DOHH2 (cell line): ENCODE results near the gene INSYN2B.
A peak's percentile ranks its signal among the peaks of the same experiment; 100 is the strongest.

Source experiments
- H3F3A ChIP-seq: fragments of 200-600 bp; sonication (generic), shearing (Covaris generic); 2 replicates; pipeline ENCODE4 v1.6.0; 2016; ENCODE audit warnings: antibody characterized with exemption, mild to moderate bottlenecking; ENCODE audit not compliant: control insufficient read depth, insufficient read depth
- H3K27ac ChIP-seq: fragments of 200-600 bp; sonication (generic); 2 replicates; pipeline ENCODE4 v1.5.1; 2014; ENCODE audit warnings: low read depth, mild to moderate bottlenecking, low read length, moderate library complexity
- H3K27me3 ChIP-seq: fragments of 200-600 bp; sonication (generic); 2 replicates; pipeline ENCODE4 v1.6.1; 2014; ENCODE audit warnings: mild to moderate bottlenecking, low read length, mixed read lengths; ENCODE audit not compliant: control insufficient read depth
- H3K36me3 ChIP-seq: fragments of 200-600 bp; sonication (generic); 2 replicates; pipeline ENCODE4 v1.6.1; 2014; ENCODE audit warnings: mild to moderate bottlenecking, low read length, moderate library complexity, mixed read lengths; ENCODE audit not compliant: control insufficient read depth
- H3K4me1 ChIP-seq: fragments of 200-600 bp; sonication (generic); 2 replicates; pipeline ENCODE4 v1.6.1; 2014; ENCODE audit warnings: mild to moderate bottlenecking, low read length, mixed read lengths; ENCODE audit not compliant: control insufficient read depth
- H3K4me2 ChIP-seq: fragments of 200-600 bp; sonication (generic); 2 replicates; pipeline ENCODE4 v1.6.0; 2014; ENCODE audit warnings: mild to moderate bottlenecking, low read length, moderate library complexity
- H3K4me3 ChIP-seq: fragments of 200-600 bp; sonication (generic); 2 replicates; pipeline ENCODE4 v1.5.1; 2014; ENCODE audit warnings: mild to moderate bottlenecking, low read length, mixed read lengths
- H3K79me2 ChIP-seq: fragments of 200-600 bp; sonication (generic); 2 replicates; pipeline ENCODE4 v1.6.1; 2014; ENCODE audit warnings: mild to moderate bottlenecking, low read length, mixed read lengths; ENCODE audit not compliant: control insufficient read depth
- H3K9me2 ChIP-seq: fragments of 200-600 bp; sonication (generic); replicated peaks from 2 replicates; pipeline ENCODE4 v1.6.1; 2014; ENCODE audit warnings: mild to moderate bottlenecking, low read length, mixed read lengths; ENCODE audit not compliant: control insufficient read depth
- H3K9me3 ChIP-seq: fragments of 200-600 bp; sonication (generic); 2 replicates; pipeline ENCODE4 v1.6.1; 2014; ENCODE audit warnings: antibody characterized with exemption, low read length, mixed read lengths; ENCODE audit not compliant: control insufficient read depth, insufficient read depth
- H4K20me1 ChIP-seq: fragments of 200-600 bp; sonication (generic); 2 replicates; pipeline ENCODE4 v1.6.0; 2014; ENCODE audit warnings: low read depth, mild to moderate bottlenecking, antibody characterized with exemption, low read length, moderate library complexity; ENCODE audit not compliant: control insufficient read depth, insufficient read depth
- CTCF ChIP-seq: fragments of 200-600 bp; sonication (generic); IDR thresholded peaks from one replicate; pipeline ENCODE4 v1.5.1; 2014; ENCODE audit warnings: antibody characterized with exemption, mild to moderate bottlenecking, low read depth, low read length; ENCODE audit not compliant: poor library complexity, severe bottlenecking
- EZH2phosphoT487 ChIP-seq: fragments of 200-600 bp; sonication (generic); IDR thresholded peaks from 2 replicates; pipeline ENCODE4 v1.6.1; 2017; ENCODE audit warnings: borderline replicate concordance, mild to moderate bottlenecking, antibody characterized with exemption, low read length, moderate library complexity, mixed read lengths

INSYN2B gene

DNA sequence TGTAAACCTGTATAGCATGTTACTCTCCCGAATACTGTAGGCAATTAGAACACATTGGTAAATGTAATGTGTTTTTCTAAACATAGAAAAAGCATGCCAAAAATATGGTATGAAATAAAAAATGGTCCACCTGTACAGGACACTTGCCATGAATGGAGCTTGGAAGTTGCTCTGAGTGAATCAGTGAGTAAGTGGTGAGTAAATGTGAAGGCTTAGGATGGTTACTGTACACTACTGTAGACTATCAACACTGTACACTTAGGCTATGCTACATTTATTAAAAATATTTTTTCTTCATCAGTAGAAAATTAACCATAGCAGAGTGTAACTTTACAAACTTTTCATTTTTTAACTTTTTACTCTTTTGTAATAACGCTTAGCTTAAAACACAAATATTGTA, 41.9 kb downstream of the INSYN2B start:
- Histone ChIP-seq H3K4me1 (peaks cover 19% of the 10 kb centered on the region), H3K9me2 (no peaks in the 10 kb centered on the region), H4K20me1 (no peaks in the 10 kb centered on the region), H3K4me2 (no peak overlapping the region), H3F3A (no peaks in the 10 kb centered on the region), H3K9me3 (no peaks in the 10 kb centered on the region), H3K36me3 (peaks cover 4% of the 10 kb centered on the region; the same call in 1 of the 2 replicates), H3K4me3 (no peak overlapping the region), H3K27me3 (no peaks in the 10 kb centered on the region), H3K79me2 (no peaks in the 10 kb centered on the region), H3K27ac (no peak overlapping the region)
- TF ChIP-seq EZH2phosphoT487 (no peak), CTCF (no peak)

DNA sequence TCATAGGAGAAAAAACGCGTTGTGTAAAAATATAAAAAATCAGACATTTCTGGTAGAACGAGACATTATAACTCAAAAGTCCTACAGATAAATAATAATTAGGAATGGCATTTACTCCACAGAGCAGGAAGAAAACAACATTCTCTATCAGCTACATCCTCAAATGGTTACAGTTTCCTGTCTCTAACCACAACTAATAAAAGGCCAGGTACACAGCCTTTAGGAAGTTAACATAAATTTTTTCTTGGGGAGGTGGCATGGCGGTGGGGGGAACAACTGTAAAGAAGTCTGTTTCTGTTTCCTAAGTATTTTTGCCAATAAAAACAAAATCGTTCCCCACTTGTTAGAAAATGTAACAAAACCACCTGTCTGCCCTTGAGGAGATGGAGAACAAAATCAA, 44.5 kb downstream of the INSYN2B start:
- Histone ChIP-seq H3K36me3 (peaks cover 4% of the 10 kb centered on the region), H3F3A (no peaks in the 10 kb centered on the region), H3K4me2 (peak overlapping the region; percentile 10; the same call in 1 of the 2 replicates), H3K9me3 (no peaks in the 10 kb centered on the region), H3K9me2 (no peaks in the 10 kb centered on the region), H3K4me1 (peaks cover 19% of the 10 kb centered on the region), H4K20me1 (no peaks in the 10 kb centered on the region), H3K4me3 (no peak overlapping the region), H3K27ac (no peak overlapping the region), H3K27me3 (no peaks in the 10 kb centered on the region), H3K79me2 (no peaks in the 10 kb centered on the region)
- TF ChIP-seq EZH2phosphoT487 (no peak), CTCF (no peak)

GRCh38 chr5:169934990-169935389, 45.3 kb downstream of the INSYN2B start:
- no peak overlapping the region for H3K4me2 ChIP-seq
- TF ChIP-seq EZH2phosphoT487 (no peak), CTCF (no peak)
- H3K27ac ChIP-seq, result no peak overlapping the region

DNA sequence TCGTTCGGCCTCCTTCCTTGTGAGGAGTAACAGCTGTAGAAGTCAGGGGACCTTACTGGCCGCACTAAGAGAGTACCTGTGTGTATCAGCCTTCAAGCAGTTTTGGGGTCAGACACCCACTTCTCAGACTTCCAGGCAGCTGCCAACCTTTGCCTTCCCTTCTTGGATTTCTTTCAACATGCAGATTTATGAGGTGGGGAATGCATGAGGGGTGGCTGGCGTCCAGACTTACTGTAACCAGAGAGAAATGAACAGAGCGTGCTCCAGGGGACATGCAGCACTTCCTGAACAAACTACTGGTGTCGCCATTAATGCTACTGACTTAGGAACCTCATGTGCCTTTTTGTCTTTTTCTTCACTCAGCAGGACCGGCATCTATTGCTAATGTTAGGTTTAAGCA, 46.7 kb downstream of the INSYN2B start:
- H3K27ac ChIP-seq, result no peak overlapping the region
- H3K9me2 ChIP-seq, result no peaks in the 10 kb centered on the region
- no peaks in the 10 kb centered on the region for H4K20me1 ChIP-seq
- H3K4me2 ChIP-seq, result no peak overlapping the region
- no peak overlapping the region for H3K4me3 ChIP-seq
- H3K27me3 ChIP-seq, result no peaks in the 10 kb centered on the region
- TF ChIP-seq EZH2phosphoT487, result no peak
- no peak for TF ChIP-seq CTCF
- H3K9me3 ChIP-seq, result no peaks in the 10 kb centered on the region
- peaks cover 4% of the 10 kb centered on the region for H3K36me3 ChIP-seq
- H3K4me1 ChIP-seq, result peaks cover 19% of the 10 kb centered on the region
- H3K79me2 ChIP-seq, result no peaks in the 10 kb centered on the region
- no peaks in the 10 kb centered on the region for H3F3A ChIP-seq

More at GRCh38 chr5:169934990-169935389, 45.3 kb downstream of the INSYN2B start:
- Histone ChIP-seq H3K4me1 (peaks cover 19% of the 10 kb centered on the region), H3K36me3 (peaks cover 4% of the 10 kb centered on the region), H4K20me1 (no peaks in the 10 kb centered on the region), H3K9me2 (no peaks in the 10 kb centered on the region), H3K79me2 (no peaks in the 10 kb centered on the region), H3F3A (no peaks in the 10 kb centered on the region), H3K27me3 (no peaks in the 10 kb centered on the region), H3K4me3 (no peak overlapping the region), H3K9me3 (no peaks in the 10 kb centered on the region)
